GM13976 (cell line): ENCODE results near the gene C8A.

ENCODE experiments used
- DNase-seq: peaks from one replicate; pipeline ENCODE4 v3.0.0; 2012; ENCODE audit warnings: low spot score
- in situ Hi-C: fragments of 300-500 bp; cut with MboI; formaldehyde crosslinking; loops from one replicate; pipeline ENCODE4 v1.12.0; 2022; ENCODE audit warnings: low sequenced_read_pairs, mixed read lengths, inconsistent platforms; ENCODE audit not compliant: unreplicated experiment
- TF ChIP-seq, protein P1 (sequence below): IDR thresholded peaks from 2 replicates; pipeline ENCODE4 v1.5.1; 2012; ENCODE audit warnings: borderline replicate concordance, mild to moderate bottlenecking; ENCODE audit not compliant: insufficient read depth; ENCODE audit errors: extremely low read depth, missing control alignments, control extremely low read depth

The C8A gene

DNA sequence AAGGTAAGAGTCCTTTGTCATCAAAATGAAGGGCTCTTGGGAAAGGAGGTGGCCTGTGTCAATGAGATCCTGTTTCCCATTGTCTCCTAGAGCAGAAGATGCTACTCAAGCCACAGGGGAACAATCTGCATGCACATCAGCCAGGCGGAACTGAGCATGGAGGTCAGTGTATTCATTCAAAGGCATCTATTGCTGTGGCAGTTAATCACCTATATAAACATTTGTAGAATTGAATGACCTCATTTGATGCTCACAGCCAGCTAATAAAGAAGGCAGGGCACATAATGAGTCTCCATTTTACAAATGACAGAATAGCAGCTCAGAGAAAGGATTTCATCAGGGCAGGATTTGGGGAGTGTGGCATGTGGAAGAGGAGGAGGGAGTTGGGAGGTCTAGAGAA lies 29.7 kb upstream of the C8A start:
- TF ChIP-seq, protein P1, sequence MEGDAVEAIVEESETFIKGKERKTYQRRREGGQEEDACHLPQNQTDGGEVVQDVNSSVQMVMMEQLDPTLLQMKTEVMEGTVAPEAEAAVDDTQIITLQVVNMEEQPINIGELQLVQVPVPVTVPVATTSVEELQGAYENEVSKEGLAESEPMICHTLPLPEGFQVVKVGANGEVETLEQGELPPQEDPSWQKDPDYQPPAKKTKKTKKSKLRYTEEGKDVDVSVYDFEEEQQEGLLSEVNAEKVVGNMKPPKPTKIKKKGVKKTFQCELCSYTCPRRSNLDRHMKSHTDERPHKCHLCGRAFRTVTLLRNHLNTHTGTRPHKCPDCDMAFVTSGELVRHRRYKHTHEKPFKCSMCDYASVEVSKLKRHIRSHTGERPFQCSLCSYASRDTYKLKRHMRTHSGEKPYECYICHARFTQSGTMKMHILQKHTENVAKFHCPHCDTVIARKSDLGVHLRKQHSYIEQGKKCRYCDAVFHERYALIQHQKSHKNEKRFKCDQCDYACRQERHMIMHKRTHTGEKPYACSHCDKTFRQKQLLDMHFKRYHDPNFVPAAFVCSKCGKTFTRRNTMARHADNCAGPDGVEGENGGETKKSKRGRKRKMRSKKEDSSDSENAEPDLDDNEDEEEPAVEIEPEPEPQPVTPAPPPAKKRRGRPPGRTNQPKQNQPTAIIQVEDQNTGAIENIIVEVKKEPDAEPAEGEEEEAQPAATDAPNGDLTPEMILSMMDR = no peak
- in situ Hi-C loops = loop anchor here (25.0 kb wide), 1 partner anchor 1212 kb away; no protein-coding TSS in a partner anchor

DNA sequence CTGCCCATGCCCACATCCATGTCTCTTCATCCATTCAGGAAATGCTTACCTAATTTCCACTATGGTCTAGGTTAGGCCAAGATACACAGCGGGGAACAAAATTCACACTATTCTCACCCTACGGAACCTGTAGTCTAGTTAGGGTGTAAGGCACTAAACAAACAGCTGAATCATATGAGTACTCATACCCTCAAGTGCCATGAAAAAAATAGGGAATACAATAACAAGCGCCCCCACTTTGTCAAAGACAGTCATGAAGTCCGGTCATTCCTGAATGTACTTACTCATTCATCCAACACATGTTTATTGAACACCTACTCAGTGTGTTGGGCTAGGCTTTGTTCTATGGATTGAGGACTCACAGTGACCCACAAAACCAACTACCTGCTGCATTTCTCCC lies 29.2 kb upstream of the C8A start:
- in situ Hi-C loops = loop anchor here (25.0 kb wide), 1 partner anchor 1212 kb away; no protein-coding TSS in a partner anchor
- TF ChIP-seq, protein P1 = no peak
- DNase-seq = no peak

More for the DNA sequence above, 29.7 kb upstream of the C8A start:
- no peak for DNase-seq

DNA sequence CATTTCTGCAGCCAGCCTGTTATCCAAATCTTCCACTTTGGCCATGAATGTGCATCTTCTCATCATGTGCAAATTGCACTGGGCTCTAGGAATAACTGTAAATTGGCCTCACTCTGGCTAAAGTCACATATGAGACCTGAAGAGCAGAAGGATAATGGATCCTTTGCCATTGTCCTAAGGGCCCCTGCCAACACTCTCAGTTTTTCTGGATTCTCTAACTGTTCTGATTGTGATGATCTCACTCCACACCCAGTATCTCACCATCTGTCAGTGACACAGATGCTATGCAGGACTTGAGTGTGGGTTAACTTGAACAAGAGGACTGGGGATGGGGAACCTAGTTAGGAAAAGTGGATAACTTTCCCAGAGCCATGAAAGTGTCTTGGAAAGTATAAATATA lies 26.9 kb upstream of the C8A start:
- in situ Hi-C loops = loop anchor here (25.0 kb wide), 1 partner anchor 1210 kb away; no protein-coding TSS in a partner anchor
- DNase-seq = no peak
- TF ChIP-seq, protein P1 = no peak

DNA sequence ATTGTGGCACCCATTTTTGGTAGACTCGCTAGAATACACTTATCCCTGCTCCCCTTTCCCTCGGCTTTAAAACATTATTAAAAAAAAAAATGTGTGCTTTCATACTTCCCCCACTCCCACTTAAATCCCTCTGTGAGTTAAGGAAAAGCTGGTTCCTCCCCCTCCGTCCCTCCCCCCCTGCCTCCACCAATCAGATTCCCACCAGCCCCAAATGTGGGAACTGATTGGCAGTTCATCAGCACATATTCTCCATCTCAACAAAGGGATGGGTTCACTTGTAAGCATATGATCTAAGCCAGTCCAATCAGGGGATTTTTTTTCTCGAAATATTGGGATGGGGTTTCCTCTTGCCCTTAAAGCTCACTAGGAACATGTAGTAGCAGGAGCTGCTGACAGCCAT lies 24.5 kb upstream of the C8A start:
- DNase-seq = no peak
- in situ Hi-C loops = loop anchor here (25.0 kb wide), 1 partner anchor 1207 kb away; no protein-coding TSS in a partner anchor
- TF ChIP-seq, protein P1 = no peak

DNA sequence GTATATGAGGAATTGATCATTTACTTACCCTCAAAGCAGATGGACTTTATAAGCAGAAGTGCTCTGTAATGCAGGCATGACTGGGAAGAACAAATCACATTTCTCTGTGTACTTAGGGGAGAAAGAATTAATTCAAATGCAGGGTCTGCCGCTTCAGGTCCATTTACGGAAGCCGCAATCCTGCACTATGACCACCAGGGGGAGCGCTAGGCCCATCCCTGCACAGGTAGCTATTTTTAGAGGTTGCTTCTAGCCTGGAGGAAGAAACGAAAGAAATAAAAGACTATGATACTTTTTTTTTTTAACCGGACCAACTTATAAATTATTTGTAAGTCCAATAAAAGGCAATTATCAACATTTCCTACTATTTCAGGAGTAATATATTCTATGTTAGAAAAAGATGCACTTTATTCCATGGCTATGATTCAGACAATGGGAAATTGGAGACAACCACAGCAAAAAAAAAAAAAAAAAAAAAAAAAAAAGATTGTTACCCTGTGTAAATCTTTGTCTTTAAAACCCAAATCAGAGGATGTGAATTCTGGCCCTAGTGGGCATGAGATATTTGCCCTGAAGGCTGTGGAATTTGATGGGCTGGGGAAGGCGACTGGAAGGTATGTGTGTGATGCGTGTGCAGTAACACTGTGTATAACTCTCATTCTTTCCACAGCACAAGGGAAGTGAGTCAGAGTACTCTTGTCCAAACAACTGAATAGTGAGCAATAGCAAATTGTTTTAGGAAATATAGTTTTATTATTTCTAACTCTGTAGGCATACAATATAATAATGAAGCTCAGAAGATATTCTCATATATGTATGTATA lies 22.5 kb upstream of the C8A start:
- peak; percentile 74 for DNase-seq
- in situ Hi-C loops = loop anchor here (25.0 kb wide), 1 partner anchor 1205 kb away; no protein-coding TSS in a partner anchor
- TF ChIP-seq, protein P1 = peak; percentile 92

DNA sequence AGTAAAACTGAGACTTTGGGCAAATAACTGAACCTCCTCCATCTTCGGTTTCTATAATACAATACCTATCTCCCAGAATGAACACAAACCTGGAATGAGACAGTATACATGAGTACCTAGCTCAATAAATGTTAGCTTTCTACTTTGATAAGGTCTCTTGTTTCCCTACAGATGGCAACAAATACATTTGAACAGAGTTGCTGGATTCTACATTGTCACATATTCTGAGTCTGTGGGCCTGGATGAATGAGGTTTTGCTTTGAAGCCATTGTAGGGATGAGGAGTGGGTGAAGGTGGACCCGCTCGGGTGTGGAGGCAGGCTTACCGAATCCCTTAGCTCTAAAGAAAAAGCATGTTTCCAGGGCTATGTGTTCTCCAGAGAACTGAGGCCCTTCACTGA lies 21.5 kb upstream of the C8A start:
- no peak for DNase-seq
- in situ Hi-C loops = loop anchor here (25.0 kb wide), 1 partner anchor 1204 kb away; no protein-coding TSS in a partner anchor
- TF ChIP-seq, protein P1 = no peak
